SJCRH30 (cell line): ENCODE data around the gene GRIN1. TPM values are rescaled to one million over a fixed set of nuclear protein-coding genes. Genes with fewer than 3 reads are reported as not detected.

Experiments used
- DNase-seq, 2 experiments: peaks; one replicate each; pipeline ENCODE4 v3.0.0-alpha.2; 2015 to 2020
- H3K27ac ChIP-seq: fragments of 250-450 bp; sonication (Bioruptor Pico); 2 replicates; pipeline ENCODE4 v1.5.1; 2020; ENCODE audit warnings: mild to moderate bottlenecking, moderate library complexity
- H3K27me3 ChIP-seq: fragments of 250-450 bp; sonication (Bioruptor Pico); 2 replicates; pipeline ENCODE4 v1.5.1; 2020; ENCODE audit warnings: mild to moderate bottlenecking, moderate library complexity
- H3K36me3 ChIP-seq: fragments of 250-450 bp; sonication (Bioruptor Pico); 2 replicates; pipeline ENCODE4 v1.5.1; 2020; ENCODE audit warnings: mild to moderate bottlenecking, moderate library complexity
- H3K4me1 ChIP-seq: fragments of 250-450 bp; sonication (Bioruptor Pico); 2 replicates; pipeline ENCODE4 v1.5.1; 2020; ENCODE audit warnings: mild to moderate bottlenecking, moderate library complexity
- H3K4me3 ChIP-seq: fragments of 250-450 bp; sonication (Bioruptor Pico); 2 replicates; pipeline ENCODE4 v1.5.1; 2020; ENCODE audit warnings: mild to moderate bottlenecking, moderate library complexity
- H3K9me3 ChIP-seq: fragments of 250-450 bp; sonication (Bioruptor Pico); replicated peaks from 2 replicates; pipeline ENCODE4 v1.5.1; 2020; ENCODE audit warnings: mild to moderate bottlenecking, moderate library complexity
- total RNA-seq: library from RNA; depleted of rRNA; stranded (reverse); fragments of >200 nt; shearing (Covaris generic); gene quantifications from 2 replicates; pipeline ENCODE4 v1.2.3, GENCODE V29; 2014

The GRIN1 gene
- total RNA-seq, 1 experiment from 2014 or later = 0.49 TPM

- Histone ChIP-seq H3K4me1 (peaks cover 17% of the 10 kb centered on the region), H3K4me3 (no peak overlapping the region), H3K36me3 (no peaks in the 10 kb centered on the region), H3K27ac (no peak overlapping the region), H3K9me3 (no peaks in the 10 kb centered on the region), H3K27me3 (peaks cover 6% of the 10 kb centered on the region)
- no peak for DNase-seq
These were observed 7.0 kb downstream of the GRIN1 start for GRCh38 chr9:137145731-137146526.

- Histone ChIP-seq H3K27me3 (peaks cover 6% of the 10 kb centered on the region), H3K36me3 (no peaks in the 10 kb centered on the region), H3K27ac (no peak overlapping the region), H3K9me3 (no peaks in the 10 kb centered on the region), H3K4me1 (peaks cover 17% of the 10 kb centered on the region), H3K4me3 (no peak overlapping the region)
- DNase-seq = no peak
These were observed 7.6 kb downstream of the GRIN1 start for GRCh38 chr9:137146527-137146918.

GRCh38 chr9:137147091-137147792, 8.3 kb downstream of the GRIN1 start:
- H3K36me3 ChIP-seq = no peaks in the 10 kb centered on the region
- H3K9me3 ChIP-seq = no peaks in the 10 kb centered on the region
- peaks cover 17% of the 10 kb centered on the region for H3K4me1 ChIP-seq
- no peak overlapping the region for H3K27ac ChIP-seq
- DNase-seq = no peak
- peaks cover 6% of the 10 kb centered on the region for H3K27me3 ChIP-seq
- no peak overlapping the region for H3K4me3 ChIP-seq

- no peak overlapping the region for H3K4me3 ChIP-seq
- H3K9me3 ChIP-seq = no peaks in the 10 kb centered on the region
- peaks cover 17% of the 10 kb centered on the region for H3K4me1 ChIP-seq
- no peak overlapping the region for H3K27ac ChIP-seq
- DNase-seq = no peak
- H3K27me3 ChIP-seq = peaks cover 4% of the 10 kb centered on the region
- H3K36me3 ChIP-seq = no peaks in the 10 kb centered on the region
These were observed 8.8 kb downstream of the GRIN1 start for GRCh38 chr9:137147793-137148160.

- Histone ChIP-seq H3K4me1 (peaks cover 17% of the 10 kb centered on the region), H3K4me3 (no peak overlapping the region), H3K27ac (no peak overlapping the region), H3K9me3 (no peaks in the 10 kb centered on the region), H3K27me3 (no peaks in the 10 kb centered on the region; the same call in 1 of the 2 replicates), H3K36me3 (no peaks in the 10 kb centered on the region)
- no peak for DNase-seq
These were observed 9.3 kb downstream of the GRIN1 start for GRCh38 chr9:137148242-137148641.

- H3K27me3 ChIP-seq = no peaks in the 10 kb centered on the region
- no peak overlapping the region for H3K27ac ChIP-seq
- H3K36me3 ChIP-seq = no peaks in the 10 kb centered on the region
- no peaks in the 10 kb centered on the region for H3K9me3 ChIP-seq
- peaks cover 17% of the 10 kb centered on the region for H3K4me1 ChIP-seq
- DNase-seq = no peak
- H3K4me3 ChIP-seq = no peak overlapping the region
These were observed 9.7 kb downstream of the GRIN1 start for GRCh38 chr9:137148661-137149060.

GRCh38 chr9:137149363-137149762, 10.4 kb downstream of the GRIN1 start:
- peak overlapping the region; percentile 30 for H3K4me3 ChIP-seq
- peak overlapping the region; percentile 47 for H3K27ac ChIP-seq
- no peaks in the 10 kb centered on the region for H3K36me3 ChIP-seq
- peaks cover 17% of the 10 kb centered on the region for H3K4me1 ChIP-seq
- no peaks in the 10 kb centered on the region for H3K9me3 ChIP-seq
- peak; percentile 74 to 88 for DNase-seq
- H3K27me3 ChIP-seq = no peaks in the 10 kb centered on the region

GRCh38 chr9:137149942-137150616, 11.1 kb downstream of the GRIN1 start:
- H3K9me3 ChIP-seq = no peaks in the 10 kb centered on the region
- no peak for DNase-seq
- H3K4me1 ChIP-seq = peaks cover 17% of the 10 kb centered on the region
- peak overlapping the region; percentile 30 for H3K4me3 ChIP-seq
- H3K27me3 ChIP-seq = no peaks in the 10 kb centered on the region
- H3K36me3 ChIP-seq = no peaks in the 10 kb centered on the region
- peak overlapping the region; percentile 47 for H3K27ac ChIP-seq

GRCh38 chr9:137150617-137151457, 11.9 kb downstream of the GRIN1 start:
- Histone ChIP-seq H3K36me3 (no peaks in the 10 kb centered on the region), H3K9me3 (no peaks in the 10 kb centered on the region), H3K27ac (no peak overlapping the region), H3K4me1 (peaks cover 17% of the 10 kb centered on the region), H3K4me3 (no peak overlapping the region), H3K27me3 (no peaks in the 10 kb centered on the region)
- DNase-seq = peak; percentile 96 to 98

GRCh38 chr9:137152844-137153405, 14.0 kb downstream of the GRIN1 start:
- no peak overlapping the region for H3K27ac ChIP-seq

GRCh38 chr9:137156567-137157375, 17.8 kb downstream of the GRIN1 start:
- DNase-seq = no peak
- H3K4me3 ChIP-seq = no peak overlapping the region

More at GRCh38 chr9:137152844-137153405, 14.0 kb downstream of the GRIN1 start:
- no peaks in the 10 kb centered on the region for H3K9me3 ChIP-seq
- H3K27me3 ChIP-seq = no peaks in the 10 kb centered on the region
- no peak overlapping the region for H3K4me3 ChIP-seq
- H3K4me1 ChIP-seq = peaks cover 17% of the 10 kb centered on the region
- no peak for DNase-seq
- H3K36me3 ChIP-seq = no peaks in the 10 kb centered on the region

GRCh38 chr9:137157618-137158415, 18.9 kb downstream of the GRIN1 start:
- Histone ChIP-seq H3K4me1 (peaks cover 15% of the 10 kb centered on the region), H3K4me3 (no peak overlapping the region), H3K36me3 (no peaks in the 10 kb centered on the region), H3K9me3 (no peaks in the 10 kb centered on the region), H3K27ac (no peak overlapping the region), H3K27me3 (no peaks in the 10 kb centered on the region)
- DNase-seq = no peak

More at GRCh38 chr9:137156567-137157375, 17.8 kb downstream of the GRIN1 start:
- Histone ChIP-seq H3K36me3 (no peaks in the 10 kb centered on the region), H3K27ac (no peak overlapping the region), H3K4me1 (peaks cover 15% of the 10 kb centered on the region), H3K27me3 (no peaks in the 10 kb centered on the region), H3K9me3 (no peaks in the 10 kb centered on the region)

- Histone ChIP-seq H3K4me1 (peaks cover 16% of the 10 kb centered on the region), H3K36me3 (no peaks in the 10 kb centered on the region), H3K4me3 (no peak overlapping the region), H3K27me3 (no peaks in the 10 kb centered on the region), H3K9me3 (no peaks in the 10 kb centered on the region), H3K27ac (no peak overlapping the region)
- no peak for DNase-seq
These were observed 19.7 kb downstream of the GRIN1 start for GRCh38 chr9:137158625-137159024.
